ENCODE data around the gene PDK2. TPM values are rescaled to one million over a fixed set of nuclear protein-coding genes. Genes with fewer than 3 reads are reported as not detected.

PDK2 gene
- 24.6 and 25.9 TPM in 2 replicates for total RNA-seq

GRCh38 chr17:50094753-50095619, at the start of gene PDK2:
Gene PDK2, plus strand, starts transcription at chr17:50095351. Its CDS starts 85 bp downstream, at chr17:50095436.

GRCh38 chr17:50055426-50056216, 39.5 kb upstream of the PDK2 start, which contains the start of gene ITGA3:
Gene ITGA3, plus strand, starts transcription at chr17:50056110. Its CDS starts 330 bp downstream, at chr17:50056440.

GRCh38 chr17:50129728-50130558, 34.8 kb downstream of the PDK2 start, which contains the start of gene SAMD14:
Gene SAMD14, minus strand, starts transcription at chr17:50130160. Its CDS starts 5,201 bp downstream, at chr17:50124959.

GRCh38 chr17:50150354-50151040, 55.3 kb downstream of the PDK2 start, which contains the start of gene PPP1R9B:
Gene PPP1R9B, minus strand, starts transcription at chr17:50150677. Its CDS starts 164 bp downstream, at chr17:50150513.

Other genes with a start within 250 kb of the PDK2 start
- not detected in 2 replicates for gene TAC4, start 247.3 kb upstream of the PDK2 start, total RNA-seq
- not detected in 2 replicates for gene DLX4, start 126.2 kb upstream of the PDK2 start, total RNA-seq
- 0.26 and 0.56 TPM in 2 replicates for gene DLX3, start 100.1 kb upstream of the PDK2 start, total RNA-seq
- gene ITGA3, start 39.2 kb upstream of the PDK2 start, total RNA-seq, result 370 and 392 TPM in 2 replicates
- gene SAMD14, start 34.8 kb downstream of the PDK2 start, total RNA-seq, result 0.53 and 1.3 TPM in 2 replicates
- 52.9 and 55.1 TPM in 2 replicates for gene PPP1R9B, start 55.3 kb downstream of the PDK2 start, total RNA-seq
- 11.2 and 14.0 TPM in 2 replicates for gene SGCA, start 70.7 kb downstream of the PDK2 start, total RNA-seq
- gene COL1A1, start 106.3 kb downstream of the PDK2 start, total RNA-seq, result 275 and 507 TPM in 2 replicates
- not detected in 2 replicates for gene TMEM92, start 179.1 kb downstream of the PDK2 start, total RNA-seq